ENCODE measurements around the gene AUTS2. TPM values are rescaled to one million over a fixed set of nuclear protein-coding genes. Genes with fewer than 3 reads are reported as not detected.
A peak's percentile ranks its signal among the peaks of the same experiment; 100 is the strongest.

Gene AUTS2
- total RNA-seq, 1 donor from 2014 or later = 53.0 TPM

DNA sequence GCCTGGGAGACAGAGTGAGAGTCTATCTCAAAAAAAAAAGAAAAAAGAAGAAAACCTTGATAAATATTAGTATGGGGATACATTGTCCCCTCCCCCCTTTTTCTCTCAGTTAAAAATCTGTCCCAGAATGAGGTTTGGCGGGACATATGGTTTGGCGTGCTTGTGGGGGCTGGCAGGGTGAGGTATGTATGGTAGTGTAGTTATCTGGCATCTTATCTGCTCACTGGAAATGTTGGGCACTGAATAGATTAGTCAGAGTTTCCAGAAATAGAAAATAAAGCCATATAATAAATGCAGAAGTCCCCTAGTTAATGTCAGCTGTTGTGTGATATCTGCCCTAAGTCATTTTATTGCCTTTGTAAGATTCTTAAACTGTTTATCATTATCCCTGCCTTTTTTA lies 1136.1 kb downstream of the AUTS2 start:
- no peak for DNase-seq (ENCODE audit: extremely low spot score in 2 of 2)
- Histone ChIP-seq H3K4me1 (peaks cover 36% of the 10 kb centered on the region), H3K4me3 (no peak overlapping the region), H3K27ac (no peak overlapping the region), H3K27me3 (no peaks in the 10 kb centered on the region), H3K9me3 (no peaks in the 10 kb centered on the region), H3K36me3 (no peaks in the 10 kb centered on the region)
- intact Hi-C loops (cut with DNase I) = no loop called here
- TF ChIP-seq POLR2A (IDR thresholded peaks at IDR 0.05) (no peak), POLR2AphosphoS5 (IDR thresholded peaks at IDR 0.05; ENCODE audit: insufficient read depth in 1 of 2, low read depth in 1 of 2) (no peak)
- TF ChIP-seq, protein P1, sequence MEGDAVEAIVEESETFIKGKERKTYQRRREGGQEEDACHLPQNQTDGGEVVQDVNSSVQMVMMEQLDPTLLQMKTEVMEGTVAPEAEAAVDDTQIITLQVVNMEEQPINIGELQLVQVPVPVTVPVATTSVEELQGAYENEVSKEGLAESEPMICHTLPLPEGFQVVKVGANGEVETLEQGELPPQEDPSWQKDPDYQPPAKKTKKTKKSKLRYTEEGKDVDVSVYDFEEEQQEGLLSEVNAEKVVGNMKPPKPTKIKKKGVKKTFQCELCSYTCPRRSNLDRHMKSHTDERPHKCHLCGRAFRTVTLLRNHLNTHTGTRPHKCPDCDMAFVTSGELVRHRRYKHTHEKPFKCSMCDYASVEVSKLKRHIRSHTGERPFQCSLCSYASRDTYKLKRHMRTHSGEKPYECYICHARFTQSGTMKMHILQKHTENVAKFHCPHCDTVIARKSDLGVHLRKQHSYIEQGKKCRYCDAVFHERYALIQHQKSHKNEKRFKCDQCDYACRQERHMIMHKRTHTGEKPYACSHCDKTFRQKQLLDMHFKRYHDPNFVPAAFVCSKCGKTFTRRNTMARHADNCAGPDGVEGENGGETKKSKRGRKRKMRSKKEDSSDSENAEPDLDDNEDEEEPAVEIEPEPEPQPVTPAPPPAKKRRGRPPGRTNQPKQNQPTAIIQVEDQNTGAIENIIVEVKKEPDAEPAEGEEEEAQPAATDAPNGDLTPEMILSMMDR (IDR thresholded peaks at IDR 0.05) = no peak

DNA sequence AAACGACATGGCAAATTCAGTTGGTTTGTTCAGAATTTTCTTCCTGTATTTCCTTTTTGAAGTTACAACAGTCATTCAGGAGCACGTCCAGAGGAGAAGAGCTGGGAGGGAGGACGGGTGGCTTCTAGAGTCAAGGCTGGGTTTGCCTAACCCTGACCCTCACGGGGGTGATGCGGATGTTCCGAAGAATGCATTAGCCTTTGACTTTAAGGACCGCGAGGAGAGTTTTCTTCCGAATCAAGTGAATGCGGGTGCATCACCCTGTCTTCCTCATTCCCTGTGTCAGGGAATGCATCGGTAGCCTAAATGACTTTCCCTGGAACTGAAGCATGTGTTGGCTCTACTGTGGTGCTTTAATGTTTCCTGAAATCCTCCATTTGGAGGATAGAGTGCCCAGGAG lies 1137.0 kb downstream of the AUTS2 start:
- Histone ChIP-seq H3K4me3 (no peak overlapping the region), H3K4me1 (peaks cover 44% of the 10 kb centered on the region), H3K9me3 (no peaks in the 10 kb centered on the region), H3K27ac (no peak overlapping the region), H3K27me3 (no peaks in the 10 kb centered on the region), H3K36me3 (no peaks in the 10 kb centered on the region)
- intact Hi-C loops (cut with DNase I) = no loop called here
- DNase-seq (ENCODE audit: extremely low spot score in 2 of 2) = no peak
- TF ChIP-seq, protein P1 (IDR thresholded peaks at IDR 0.05) = no peak
- TF ChIP-seq POLR2A (IDR thresholded peaks at IDR 0.05) = no peak
- TF ChIP-seq POLR2AphosphoS5 (IDR thresholded peaks at IDR 0.05; ENCODE audit: insufficient read depth in 1 of 2, low read depth in 1 of 2) = no peak

DNA sequence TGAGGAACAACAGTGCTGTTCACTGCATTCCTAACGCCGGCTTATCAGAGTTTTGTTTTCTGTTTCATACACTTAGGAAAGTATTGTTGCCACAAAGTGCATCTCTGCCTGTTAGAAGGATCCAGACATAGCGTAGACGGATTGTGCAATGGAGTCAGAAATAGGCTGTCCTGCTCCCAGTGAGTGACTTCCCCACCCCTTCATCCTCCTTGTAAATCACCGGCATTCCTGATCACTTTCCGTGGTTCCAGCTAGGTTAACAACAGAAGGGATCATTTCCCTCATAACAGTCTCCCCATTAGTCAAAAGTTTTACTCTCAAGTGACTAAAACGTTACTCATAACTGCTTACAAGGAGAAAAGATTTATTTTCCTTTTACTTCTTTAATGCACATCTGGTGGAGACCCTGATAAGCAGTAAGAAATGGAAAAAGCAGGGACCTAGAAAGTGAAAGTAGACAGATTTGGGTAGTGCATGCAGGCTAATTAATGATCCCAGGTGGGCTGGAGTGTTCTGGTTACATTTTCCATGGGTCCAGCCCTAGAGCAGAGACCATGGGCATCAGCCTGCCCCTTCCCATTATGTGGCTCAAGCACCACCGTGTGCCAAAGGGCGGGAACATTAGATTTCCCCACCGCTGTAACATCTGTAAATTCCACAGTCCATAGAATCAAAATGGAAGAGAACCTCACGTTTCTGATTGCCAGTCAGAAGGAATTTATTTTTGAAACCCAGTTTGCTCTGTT lies 1138.6 kb downstream of the AUTS2 start:
- Histone ChIP-seq H3K27me3 (no peaks in the 10 kb centered on the region), H3K4me1 (peaks cover 44% of the 10 kb centered on the region), H3K36me3 (no peaks in the 10 kb centered on the region), H3K27ac (no peak overlapping the region), H3K4me3 (peak overlapping the region; percentile 6 to 19), H3K9me3 (no peaks in the 10 kb centered on the region)
- TF ChIP-seq POLR2AphosphoS5 (IDR thresholded peaks at IDR 0.05; ENCODE audit: insufficient read depth in 1 of 2, low read depth in 1 of 2) (no peak), POLR2A (IDR thresholded peaks at IDR 0.05) (no peak)
- TF ChIP-seq, protein P1 (IDR thresholded peaks at IDR 0.05) = no peak
- intact Hi-C loops (cut with DNase I) = no loop called here
- DNase-seq (ENCODE audit: extremely low spot score in 2 of 2) = no peak

DNA sequence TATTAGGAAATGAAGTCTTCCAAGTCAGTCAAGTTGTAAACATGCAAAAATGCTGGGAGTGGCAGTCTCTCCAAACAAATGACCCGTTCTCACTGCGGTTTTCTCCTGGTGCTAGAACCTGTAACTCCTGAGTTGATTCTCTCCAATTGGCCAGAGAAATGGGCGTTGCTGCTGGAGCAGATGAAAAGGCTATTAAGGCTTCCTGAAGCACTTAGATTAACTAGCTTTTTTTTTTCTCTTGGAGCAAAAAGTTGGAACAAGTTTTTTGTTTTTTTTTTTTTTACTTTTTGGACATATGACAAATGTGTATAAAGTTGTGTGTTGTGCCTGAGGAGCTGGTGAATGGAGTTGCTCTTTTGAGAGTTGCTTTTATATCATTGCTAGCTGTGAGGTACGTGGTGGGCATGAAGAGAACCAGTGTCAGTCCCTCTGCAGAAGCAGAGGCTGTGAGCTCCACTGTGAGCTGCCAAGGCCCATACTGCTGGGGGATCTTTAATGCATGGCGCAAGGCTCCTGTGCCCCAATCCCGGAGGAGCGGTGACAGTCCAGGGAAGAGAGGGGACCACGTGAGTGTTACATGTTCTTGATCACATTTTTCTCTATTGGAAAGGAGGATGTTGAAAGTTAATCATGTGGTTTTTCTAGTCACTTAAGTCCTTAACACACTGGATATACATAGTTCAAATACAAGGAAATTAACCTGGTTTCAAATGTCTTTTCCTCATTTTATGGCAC lies 1140.0 kb downstream of the AUTS2 start:
- no peak for DNase-seq (ENCODE audit: extremely low spot score in 2 of 2)
- Histone ChIP-seq H3K4me1 (peaks cover 44% of the 10 kb centered on the region), H3K27ac (no peak overlapping the region), H3K36me3 (no peaks in the 10 kb centered on the region), H3K27me3 (no peaks in the 10 kb centered on the region), H3K9me3 (no peaks in the 10 kb centered on the region), H3K4me3 (no peak overlapping the region)
- TF ChIP-seq POLR2AphosphoS5 (IDR thresholded peaks at IDR 0.05; ENCODE audit: insufficient read depth in 1 of 2, low read depth in 1 of 2) = no peak
- TF ChIP-seq, protein P1 (IDR thresholded peaks at IDR 0.05) = no peak
- TF ChIP-seq POLR2A (IDR thresholded peaks at IDR 0.05) = no peak
- intact Hi-C loops (cut with DNase I) = no loop called here

Measured in vagina (tissue), 2 donors.